GM12872 (cell line): Measurements from ENCODE around the gene SCAPER.

ENCODE experiments used
- TF ChIP-seq, protein P1 (sequence below): IDR thresholded peaks from 3 replicates; pipeline ENCODE4 v1.5.1; 2011; ENCODE audit warnings: low read depth, mild to moderate bottlenecking, low read length, moderate library complexity; ENCODE audit not compliant: insufficient read depth

The SCAPER gene

DNA sequence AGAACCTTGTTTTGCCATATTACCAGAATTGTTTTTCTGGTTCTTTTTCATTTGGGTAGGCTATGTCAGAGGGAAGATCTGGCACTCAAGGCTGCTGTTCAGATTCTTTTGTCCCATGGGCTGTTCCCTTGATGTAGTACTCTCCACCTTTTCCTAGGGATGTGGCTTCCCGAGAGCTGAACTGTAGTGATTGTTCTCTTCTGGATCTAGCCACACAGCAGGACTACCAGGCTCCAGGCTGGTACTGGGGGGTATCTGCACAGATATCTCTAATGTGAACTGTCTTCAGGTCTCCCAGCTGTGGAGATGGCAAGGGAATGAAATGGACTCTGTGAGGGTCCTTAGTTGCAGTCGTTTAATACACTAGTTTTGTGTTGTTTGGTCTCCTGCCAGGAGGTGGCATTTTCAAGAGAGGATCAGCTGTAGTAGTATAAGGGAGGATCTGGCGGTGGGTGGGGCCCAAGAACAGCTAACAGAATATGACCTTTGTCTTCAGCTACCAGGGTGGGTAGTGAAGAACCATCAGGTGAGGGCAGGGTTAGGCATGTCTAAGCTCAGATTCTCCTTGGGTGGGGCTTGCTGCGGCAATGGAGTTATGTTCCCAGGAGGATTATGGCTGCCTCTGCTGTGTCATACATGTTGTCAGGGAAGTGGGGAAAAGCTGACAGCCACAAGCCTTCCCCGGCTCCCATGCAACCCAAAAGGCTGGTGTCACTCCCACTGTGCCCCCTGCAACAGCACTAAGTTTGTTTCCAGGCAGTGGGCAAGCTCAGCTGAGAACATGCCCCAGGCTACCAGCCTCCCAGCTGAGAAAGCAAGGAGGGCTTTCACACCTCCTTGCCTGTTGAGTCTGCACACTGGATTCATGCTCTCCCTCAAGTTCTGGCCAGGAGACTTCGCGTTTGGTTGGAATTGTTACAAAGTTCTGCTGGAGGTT, 316.1 kb downstream of the SCAPER start:
- TF ChIP-seq, protein P1, sequence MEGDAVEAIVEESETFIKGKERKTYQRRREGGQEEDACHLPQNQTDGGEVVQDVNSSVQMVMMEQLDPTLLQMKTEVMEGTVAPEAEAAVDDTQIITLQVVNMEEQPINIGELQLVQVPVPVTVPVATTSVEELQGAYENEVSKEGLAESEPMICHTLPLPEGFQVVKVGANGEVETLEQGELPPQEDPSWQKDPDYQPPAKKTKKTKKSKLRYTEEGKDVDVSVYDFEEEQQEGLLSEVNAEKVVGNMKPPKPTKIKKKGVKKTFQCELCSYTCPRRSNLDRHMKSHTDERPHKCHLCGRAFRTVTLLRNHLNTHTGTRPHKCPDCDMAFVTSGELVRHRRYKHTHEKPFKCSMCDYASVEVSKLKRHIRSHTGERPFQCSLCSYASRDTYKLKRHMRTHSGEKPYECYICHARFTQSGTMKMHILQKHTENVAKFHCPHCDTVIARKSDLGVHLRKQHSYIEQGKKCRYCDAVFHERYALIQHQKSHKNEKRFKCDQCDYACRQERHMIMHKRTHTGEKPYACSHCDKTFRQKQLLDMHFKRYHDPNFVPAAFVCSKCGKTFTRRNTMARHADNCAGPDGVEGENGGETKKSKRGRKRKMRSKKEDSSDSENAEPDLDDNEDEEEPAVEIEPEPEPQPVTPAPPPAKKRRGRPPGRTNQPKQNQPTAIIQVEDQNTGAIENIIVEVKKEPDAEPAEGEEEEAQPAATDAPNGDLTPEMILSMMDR: no peak

DNA sequence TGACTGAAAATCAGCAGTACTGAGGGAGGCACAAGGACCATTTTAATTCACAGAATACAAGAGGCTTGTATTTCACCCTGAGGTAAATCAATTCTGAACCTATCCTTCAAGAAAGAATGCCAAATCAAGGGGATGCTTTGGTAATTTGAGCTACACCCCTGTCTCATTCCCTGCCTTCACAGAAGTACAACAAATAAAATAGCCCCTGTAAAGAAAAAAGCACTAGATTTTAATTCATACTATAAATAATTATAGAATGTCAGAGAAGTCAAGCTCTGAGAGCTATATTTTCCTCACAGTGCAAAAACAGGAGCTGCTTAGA, 319.6 kb downstream of the SCAPER start:
- TF ChIP-seq, protein P1: no peak

DNA sequence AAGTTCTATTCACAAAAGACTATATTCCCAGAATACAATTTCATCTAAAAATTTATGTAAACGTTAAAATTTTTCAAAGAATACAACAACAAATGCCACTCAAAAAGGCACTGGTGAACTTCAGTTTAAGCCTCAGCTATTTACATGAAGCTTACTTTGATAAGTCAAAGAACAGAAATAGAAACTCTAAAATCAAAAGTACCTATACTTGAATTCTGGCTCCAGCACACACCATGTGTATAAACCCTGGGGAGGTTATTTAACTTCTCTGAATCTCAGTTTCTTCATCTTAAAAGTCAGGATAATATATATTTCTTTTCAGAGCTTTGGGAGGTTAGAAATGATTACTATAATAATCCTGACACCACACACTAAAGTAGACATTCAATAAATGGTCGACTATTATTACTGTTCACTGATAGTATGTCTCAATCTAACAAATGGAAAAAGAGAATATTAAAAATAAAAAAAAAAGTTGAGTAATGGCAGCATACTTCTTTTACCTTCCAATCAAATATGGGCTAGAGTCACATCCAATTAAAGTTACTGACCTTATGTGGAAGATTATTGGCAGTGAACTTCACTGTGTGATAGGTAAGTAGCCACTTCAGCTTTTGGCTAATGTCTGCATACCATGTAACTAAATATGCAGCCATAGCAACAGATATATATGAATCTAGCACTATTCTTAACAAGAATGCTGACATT, 320.1 kb downstream of the SCAPER start:
- TF ChIP-seq, protein P1: no peak

DNA sequence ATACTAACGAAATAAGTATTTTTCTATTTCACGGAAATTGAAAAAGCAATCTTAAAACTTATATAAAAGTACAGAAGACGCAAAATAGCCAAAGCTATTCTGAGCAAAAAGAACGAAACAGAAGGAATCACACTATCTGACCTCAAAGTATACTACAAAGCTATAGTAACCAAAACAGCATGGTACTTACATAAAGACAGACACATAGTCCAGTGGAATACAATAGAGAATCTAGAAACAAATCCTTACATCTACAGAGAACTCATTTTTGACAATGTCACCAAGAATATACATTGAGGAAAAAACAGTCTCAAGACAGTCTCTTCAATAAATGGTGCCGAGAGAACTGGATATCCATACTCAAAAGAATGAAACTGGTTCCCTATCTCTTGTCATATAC, 322.6 kb downstream of the SCAPER start:
- TF ChIP-seq, protein P1: no peak

DNA sequence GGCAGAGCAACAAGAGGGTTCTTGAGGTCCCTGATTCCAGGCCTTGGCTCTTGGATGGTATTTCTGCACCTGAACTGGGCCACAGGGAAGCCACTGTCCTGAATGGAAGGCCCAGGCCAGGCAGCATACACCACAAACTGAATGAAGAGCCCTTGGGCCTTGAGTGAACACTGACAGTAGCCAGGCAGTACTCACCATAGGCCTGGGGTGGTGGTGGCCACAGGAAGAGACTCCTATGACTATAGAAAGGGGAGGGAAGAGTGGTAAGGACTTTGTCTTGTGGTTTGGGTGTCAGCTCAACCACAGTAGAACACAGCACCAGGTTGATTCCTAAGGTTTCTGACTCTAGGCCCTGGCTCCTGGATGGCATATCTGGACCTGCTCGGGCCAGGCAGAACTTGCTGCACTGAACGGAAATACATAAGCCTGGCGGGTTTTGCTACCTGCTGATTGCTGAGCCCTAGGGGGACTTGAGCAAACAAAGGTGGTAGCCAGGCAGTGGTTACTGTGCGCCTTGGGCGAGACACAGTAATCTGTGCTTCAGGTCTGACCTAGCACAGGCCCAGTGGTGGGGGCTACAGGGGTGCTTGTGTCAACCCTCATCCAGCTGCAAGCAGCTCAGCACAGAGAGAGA, 327.1 kb downstream of the SCAPER start:
- TF ChIP-seq, protein P1: no peak

DNA sequence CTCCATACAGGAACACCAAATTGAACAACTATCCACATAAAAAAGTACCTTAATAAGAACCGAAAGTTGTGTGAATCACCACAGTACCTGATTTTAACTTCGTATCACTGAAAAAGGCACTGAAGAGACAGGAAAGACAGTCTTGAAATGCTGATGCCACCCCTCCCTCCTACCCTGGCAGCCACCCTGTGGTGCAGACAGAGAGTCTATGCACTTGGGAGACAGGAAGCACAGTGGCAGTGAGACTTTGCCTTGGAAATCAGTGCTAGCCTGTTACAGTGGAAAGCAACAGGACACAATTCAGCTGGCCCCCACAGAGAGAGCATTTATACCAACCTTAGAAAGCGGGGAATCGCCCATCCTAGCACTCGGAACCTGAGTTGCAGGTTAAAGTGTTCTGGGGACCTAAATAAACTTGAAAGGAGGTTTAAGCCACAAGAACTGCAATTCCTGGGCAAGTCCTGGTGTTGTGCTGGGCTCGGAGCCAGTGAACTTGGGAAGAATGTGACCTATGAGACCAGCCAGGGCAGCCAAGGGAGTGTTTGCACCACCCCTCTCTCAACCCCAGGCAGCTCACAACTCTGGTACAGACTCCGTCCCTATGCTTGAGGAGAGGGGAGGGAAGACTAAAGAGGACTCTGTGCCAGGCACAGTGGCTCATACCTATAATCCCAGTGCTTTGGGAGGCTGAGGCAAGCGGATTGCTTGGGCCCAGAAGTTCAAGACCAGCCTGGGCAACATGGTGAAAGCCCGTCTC, 328.4 kb downstream of the SCAPER start:
- TF ChIP-seq, protein P1: no peak
